Right ventricle myocardium superior (tissue), 1 donor: ENCODE results near the gene FAM222A. TPM values are rescaled to one million over a fixed set of nuclear protein-coding genes. Genes with fewer than 3 reads are reported as not detected.

ENCODE experiments used
- ATAC-seq: fragments of 200-7000 bp; cut with Tn5 transposase; one replicate; pipeline ENCODE4 v1.9.1; 2020; ENCODE audit warnings: mild to moderate bottlenecking; ENCODE audit not compliant: poor library complexity
- DNase-seq: peaks from one replicate; pipeline ENCODE4 v3.0.0-alpha.2; 2020
- intact Hi-C: fragments of 100-400 bp; cut with DNase I; formaldehyde crosslinking; loops from one replicate; pipeline ENCODE4 v1.11.2; 2022
- total RNA-seq: library from RNA; stranded (reverse); fragmentation: NEBNext Ultra II Directional; extraction: Animal tissue kit (Norgen Biotek cat#: 25700); gene quantifications from one replicate; pipeline ENCODE4 v1.2.1, GENCODE V29; 2021
- donor health status: DM: no; HTN: yes; CAD: no; lungs with severe emphysema.

Gene FAM222A
- total RNA-seq, 1 donor from 2014 or later, result 25.0 TPM

DNA sequence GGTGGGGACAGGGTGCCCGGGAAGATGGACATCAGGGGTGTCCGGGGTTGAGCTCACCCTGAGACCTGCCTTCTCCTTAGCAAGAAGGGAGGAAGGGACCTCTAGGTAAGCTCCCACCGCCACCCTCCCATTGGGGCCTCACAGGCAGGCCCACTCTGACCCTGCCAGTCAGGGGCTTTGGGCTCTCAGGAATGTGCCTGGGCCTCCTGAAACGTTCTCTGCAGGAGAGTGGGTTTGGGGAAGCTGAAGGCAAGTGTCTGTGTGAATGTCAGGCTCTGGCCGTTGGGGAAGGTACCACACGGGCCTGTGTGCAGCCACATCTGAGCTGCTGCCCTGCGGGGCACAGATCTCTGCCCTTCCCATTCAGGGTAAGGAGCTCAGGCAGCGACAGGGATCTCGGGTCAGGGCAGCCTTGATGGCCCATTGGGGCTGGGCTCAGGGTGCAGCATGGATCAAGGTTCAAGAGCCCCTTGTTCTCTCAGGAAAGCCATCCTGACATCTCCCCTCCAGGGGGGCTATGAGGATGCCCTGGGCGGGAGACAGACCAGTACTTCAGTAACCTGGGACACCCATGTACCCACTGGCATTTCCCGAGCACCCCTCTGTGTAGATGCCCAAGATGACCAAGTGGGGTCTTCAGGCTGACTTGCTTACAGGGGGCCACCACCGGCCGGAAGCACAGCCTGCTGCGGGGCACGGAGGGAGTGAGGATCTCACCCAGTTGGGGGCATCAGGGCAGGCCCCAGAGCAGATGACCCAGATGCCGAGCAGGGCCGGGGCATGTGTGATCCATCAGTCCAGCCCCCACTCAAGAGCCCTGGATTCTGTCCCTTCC, 29.7 kb downstream of the FAM222A start:
- peak; percentile 35 for DNase-seq
- intact Hi-C loops, result no loop called here
- no peak for ATAC-seq

DNA sequence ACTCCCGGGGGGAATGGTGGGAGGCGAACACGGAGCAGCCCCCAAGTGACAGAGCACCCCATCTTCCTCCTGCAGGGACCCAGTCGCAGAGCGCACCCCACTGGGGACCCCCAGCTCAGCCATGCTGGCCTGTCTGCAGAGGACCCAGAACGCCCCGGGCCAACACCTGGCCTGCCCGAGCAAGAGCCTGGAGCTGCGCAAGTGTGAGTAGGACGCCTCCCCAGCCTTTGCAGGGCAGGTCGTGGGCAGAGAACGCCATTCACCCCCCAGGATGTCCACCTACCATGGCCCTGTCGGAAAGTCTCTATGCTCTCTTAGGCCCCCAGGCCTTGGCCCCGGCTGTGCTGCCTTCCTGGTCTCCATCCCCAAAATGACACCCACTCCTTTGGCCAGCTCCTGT, 30.4 kb downstream of the FAM222A start:
- ATAC-seq (no peak), DNase-seq (peak; percentile 20)
- intact Hi-C loops, result no loop called here

DNA sequence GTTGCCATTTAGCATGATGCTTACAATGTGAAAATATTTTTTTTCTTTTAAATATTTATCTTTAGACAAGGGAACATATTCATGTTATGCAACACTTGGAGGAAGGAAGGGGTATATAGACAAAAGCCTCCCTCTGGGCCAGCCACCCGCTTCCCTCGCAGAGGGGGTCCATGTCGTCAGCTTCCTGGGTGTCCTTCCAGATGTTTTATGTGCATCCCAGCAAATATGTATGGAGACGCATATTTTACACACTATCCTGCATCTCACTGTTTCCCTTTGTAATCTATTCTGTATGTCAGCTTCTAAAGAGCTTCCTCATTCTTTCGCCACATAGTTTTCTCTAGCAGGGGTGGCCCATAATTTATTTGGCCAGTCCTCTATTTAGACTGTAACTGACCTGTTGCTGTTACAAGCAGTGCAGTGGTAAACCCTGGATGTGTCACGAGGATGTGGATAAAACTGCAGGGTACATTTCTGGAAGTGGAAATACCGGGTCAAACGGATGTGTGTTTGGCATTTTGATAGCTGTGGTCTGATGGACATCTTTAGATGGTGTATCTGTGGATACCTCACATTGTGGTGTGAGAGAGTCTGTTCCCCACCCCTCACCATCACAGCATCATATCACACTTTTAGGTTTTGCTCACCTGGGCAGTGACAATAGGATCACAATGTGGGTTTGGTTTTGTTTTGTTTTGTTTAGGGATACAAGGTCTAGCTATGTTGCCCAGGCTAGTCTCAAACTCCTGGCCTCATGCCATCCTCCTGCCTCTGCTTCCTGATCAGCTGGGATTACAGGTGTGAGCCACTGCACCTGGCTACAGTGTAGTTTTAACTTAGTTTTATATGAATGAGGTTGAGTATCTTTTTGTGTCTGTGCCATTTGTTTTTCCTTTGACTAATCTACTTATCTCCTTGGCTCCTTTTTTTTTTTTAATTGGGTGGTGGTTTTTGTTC, 31.6 kb downstream of the FAM222A start:
- ATAC-seq (no peak), DNase-seq (peak; percentile 2)
- intact Hi-C loops, result no loop called here

DNA sequence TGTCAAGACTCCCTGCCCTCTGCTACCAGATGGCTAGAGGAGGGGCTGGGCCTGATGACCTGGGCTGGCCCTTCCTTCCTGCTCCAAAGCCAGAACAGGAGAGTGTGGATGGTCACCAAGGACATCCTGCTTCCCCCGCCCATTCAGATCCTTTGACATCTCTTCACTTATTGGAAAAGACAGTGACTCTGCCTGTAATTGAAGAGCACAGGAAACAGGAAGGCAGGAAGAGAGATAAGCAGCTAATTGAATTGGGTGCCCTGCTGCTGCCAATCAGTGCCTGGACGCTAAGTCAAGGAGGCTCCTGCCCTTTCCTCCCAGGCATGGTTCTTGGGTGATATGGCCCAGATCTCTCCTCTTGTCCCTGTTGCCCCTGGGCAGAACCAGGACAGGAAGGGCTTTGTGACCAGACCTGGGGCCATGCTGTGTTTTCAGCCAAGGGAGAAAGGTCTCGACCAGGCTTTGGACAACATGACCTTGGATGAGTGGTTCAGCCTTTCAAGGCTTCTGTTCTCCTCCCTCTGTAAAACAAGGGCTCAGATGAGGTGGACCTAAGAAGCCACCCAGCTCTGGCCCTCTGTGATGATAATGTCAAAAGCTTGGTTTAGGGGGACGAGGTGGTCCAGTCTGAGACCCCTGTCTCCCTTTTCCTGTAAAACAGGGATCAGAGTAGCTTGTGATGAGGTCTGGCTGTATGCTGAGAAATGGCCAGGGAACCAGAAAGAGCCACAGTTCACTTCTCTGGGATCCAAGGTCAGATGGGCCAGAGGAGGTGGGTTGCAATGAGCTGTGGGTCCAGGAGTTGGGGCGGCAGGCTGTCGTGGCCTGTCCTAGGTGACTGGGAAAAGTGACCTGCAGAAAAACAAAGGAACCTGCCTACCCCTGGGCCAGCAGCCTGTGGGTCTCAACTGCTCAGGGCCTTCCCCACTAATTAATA, 38.8 kb downstream of the FAM222A start:
- intact Hi-C loops, result no loop called here
- ATAC-seq (no peak), DNase-seq (peak; percentile 3)

DNA sequence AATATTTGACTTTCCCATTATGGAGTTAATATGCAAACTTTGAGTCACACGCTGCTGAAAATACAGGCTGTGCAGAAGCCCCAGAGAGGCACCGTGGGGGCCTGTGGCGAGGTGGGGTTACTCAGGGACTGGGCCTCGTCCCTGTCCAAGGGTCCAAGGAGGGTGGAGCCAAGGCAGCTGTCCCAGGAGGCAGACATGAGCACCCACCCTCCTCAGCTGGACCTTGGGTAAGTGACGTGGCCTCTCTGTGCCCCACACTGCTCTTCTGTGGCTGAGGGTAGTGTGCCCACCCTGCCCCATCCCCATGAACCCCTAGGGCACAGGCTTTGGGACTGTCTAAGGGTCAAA, 39.4 kb downstream of the FAM222A start:
- DNase-seq, result peak; percentile 15
- intact Hi-C loops, result no loop called here
- no peak for ATAC-seq

DNA sequence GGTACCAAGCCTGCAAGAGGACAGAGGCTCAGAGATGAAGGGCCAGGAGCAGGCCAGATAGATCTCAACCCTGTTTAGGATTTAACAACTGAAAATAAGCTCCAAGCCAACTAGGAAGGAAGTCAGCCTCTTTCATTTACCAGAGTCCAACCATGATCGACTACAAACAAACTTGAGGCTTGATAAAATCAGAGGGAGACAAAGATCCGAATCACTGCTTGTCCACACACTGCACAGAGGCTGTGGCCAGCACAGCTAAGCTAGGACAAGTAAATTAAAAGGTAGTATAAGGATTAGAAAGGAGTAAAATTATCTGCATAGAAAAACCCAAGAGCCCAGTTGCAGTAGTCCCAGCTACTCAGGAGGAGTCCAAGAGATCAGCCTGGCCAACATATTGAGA, 40.3 kb downstream of the FAM222A start:
- DNase-seq, result no peak
- intact Hi-C loops, result no loop called here
- no peak for ATAC-seq

DNA sequence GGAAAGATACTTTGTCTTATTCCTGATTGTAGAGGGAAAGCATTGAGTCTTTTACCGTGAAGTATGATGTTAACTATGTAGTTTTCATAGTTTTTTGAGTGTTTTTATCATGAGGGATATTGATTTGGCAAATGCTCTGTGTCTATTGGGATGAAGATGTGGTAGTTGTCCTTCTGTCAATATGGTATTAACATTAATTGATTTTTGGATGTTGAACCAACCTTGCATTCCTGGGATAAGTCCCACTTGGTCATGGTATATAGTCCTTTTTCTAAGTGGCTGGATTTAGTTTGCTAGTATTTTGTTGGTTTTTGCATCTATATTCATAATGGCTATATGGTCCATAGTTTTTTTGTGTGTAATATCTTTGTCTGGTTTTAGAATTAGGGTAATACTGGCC, 42.8 kb downstream of the FAM222A start:
- ATAC-seq, result no peak
- intact Hi-C loops, result no loop called here

DNA sequence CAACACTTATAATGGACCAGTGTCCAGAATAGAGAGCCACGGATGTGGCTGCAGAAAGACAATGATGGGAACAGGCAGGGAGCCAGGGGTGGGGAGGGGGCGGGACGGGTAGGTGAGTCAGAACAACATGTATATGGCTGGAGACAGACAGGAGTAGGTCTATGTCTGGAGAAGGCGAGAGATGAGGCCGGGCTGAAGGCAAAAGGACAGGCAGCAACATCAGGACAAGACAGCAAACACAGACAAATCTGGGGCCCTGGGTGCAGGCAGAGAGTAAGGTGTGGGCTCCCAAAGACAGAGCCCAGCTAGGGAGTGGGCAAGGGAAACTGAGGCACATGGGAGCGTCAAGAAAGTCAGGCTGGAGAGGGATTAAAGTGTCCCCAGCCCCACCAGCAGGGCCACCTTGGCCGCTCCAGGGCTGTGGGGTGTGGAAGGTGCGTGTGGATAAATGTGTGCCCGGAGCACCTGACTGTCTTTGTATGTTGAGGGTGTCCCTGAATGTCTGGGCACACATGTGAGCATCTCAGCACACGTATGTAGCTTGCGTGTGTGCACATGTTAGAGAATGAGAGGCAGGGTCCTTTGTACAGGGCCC, 44.1 kb downstream of the FAM222A start:
- DNase-seq, result no peak
- intact Hi-C loops, result no loop called here
- ATAC-seq, result no peak

More for the DNA sequence above, 42.8 kb downstream of the FAM222A start:
- DNase-seq, result no peak

DNA sequence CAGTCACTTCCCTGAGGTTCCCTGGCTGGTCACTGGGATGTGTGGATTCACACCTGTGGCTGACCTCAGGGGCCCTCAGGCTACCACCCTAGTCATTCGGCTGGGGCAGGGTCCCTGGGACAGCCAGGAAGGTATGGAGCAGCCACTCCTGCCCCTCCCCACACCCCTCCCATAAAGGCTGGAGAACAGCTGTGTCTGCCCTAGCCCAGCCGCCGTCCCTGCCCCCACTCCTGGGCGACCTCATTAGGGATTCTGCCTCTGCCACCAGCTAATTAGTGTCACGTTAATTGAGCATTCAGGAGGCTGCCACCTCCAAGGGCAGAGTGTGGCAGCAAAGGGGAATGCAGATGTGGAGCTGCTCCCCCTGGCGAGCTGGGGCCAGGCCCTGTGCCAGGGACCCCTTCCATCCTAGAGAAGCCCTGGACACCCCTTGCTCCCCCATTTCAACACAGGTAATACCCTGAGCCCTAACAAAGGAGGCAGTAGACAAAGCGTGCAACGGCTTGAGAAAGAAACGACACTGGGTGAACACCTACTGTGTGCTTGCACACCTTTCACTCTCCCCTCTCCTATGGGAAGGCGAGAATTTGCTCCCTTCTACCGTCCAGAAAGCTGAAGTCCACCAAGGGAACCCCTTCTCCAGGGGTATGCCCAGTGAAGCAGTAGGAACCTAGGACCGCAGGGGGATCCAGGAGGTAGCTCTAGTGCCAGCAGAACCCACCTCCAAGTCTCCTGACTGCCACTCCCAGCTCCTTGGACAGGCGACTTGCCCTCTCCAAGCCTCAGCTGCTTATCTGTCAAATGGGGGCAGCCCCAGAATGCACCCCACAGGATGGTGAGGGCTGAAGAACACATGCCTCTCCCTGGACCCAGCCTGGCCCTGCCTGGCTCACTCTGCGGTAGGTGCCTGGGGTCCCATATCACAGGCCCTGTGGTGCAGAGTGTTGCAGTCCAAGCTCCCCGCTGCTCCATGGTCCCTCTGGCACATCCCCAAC, 45.1 kb downstream of the FAM222A start:
- intact Hi-C loops, result no loop called here
- ATAC-seq (no peak), DNase-seq (no peak)

DNA sequence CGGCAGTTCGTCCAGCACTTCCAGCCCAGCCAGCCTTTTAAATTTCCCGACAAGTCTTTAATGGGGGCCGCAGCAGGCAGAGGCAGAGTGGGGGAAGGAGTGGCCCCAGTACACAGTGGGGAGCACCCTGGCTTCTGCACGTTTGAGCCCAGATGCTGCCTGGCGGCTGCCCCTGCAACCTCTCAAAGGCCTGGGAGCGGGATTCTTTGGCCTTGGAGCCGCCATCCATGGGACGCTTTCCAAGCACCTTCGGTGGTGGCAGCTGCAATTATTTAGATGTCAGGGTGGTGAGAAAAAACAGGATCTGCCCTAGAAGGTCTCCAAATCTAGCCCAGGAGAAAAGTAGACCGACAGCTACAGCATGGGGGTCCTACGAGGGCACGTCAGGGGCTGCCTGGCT, 46.0 kb downstream of the FAM222A start:
- intact Hi-C loops, result no loop called here
- DNase-seq (no peak), ATAC-seq (peak; percentile 71)

DNA sequence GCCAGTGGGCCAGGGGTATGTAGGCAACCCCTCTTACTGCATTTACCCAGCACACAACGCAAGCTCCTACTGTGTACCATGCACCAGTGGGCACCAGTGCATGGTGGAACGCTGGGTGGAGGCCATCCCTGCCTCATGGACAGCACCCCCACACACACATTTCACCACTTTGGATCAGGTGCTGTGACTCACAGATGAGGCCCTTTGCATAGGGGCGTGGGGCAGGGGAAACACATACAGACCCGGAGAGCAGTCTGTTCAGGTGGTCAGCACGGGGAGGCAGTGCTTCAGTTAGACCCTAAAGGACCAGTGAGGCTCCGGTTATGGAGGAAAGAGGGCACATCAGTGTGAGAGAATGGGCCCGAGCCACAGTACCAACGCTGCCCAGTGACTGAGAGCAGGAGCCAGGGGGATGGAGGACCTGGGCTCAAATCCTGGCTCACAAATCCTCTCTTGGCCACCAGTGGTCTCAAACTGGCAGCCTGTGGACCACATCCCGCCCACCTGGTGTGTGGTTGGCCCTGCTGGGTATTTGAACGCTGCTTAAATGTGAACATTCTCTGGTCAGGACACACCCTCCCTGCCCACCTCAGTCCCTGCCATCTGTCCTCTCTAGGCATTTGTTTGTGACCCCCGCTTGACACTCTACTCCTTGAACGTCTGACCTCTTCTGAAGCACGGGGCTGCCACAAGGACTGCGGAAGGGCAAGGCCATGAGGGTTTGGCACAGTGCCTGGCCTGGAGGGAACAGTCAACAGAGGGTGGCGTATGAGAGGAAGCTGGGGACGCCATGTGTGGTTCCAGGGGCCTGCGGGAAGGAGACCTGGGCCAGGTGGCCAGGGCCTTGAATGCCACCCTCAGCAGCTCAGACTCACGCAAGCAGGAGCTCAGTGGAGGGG, 46.7 kb downstream of the FAM222A start:
- intact Hi-C loops, result no loop called here
- ATAC-seq (peak; percentile 88), DNase-seq (peak; percentile 77)

DNA sequence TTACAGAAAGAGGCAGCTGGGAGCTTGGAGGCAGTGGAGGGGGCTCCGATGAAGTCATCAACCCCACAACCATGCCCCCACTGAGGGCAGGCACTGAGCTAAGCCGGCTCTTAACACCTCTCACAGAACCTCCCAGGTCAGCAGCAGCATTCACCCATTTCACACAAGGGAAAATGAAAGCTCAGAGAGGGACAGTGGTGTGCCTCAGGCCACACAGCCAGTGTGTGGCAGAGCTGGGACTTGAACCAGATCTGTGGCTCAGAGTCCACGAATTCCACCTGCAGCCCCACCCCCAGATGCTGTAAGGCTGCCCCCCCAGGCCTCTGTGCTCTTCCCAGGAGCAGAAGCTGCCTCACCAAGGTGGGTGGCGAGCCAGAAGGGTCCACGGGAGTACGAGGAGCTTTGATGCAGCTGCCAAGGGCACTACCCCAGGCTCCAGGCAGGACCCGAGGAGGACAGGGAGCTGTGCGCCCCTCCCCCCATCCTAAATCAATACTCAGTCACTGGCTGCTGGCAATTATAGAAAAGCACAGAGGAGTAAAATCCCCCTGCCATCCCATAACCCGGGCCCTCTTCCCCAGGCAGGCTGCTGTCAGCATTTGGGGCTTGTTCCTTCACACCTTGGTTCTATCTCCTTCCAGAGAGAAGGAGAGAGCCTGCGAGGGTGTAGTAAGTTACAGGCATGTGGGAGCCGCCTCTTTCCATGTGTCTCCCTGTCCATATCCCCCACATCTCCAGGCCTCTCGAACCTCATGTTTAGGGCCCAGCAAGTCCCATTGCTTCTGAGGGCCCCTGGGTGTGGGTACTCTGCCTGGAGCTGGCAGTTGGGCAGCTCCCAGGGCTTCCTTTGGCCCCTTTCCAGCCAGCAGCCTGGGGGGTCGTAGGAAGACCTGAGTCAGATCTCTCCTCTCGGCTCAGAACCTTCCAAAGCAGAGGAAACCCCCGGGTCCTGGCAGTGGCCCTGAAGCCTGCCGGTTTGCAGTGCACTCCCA, 47.6 kb downstream of the FAM222A start:
- no peak for ATAC-seq
- no peak for DNase-seq
- intact Hi-C loops, result no loop called here

DNA sequence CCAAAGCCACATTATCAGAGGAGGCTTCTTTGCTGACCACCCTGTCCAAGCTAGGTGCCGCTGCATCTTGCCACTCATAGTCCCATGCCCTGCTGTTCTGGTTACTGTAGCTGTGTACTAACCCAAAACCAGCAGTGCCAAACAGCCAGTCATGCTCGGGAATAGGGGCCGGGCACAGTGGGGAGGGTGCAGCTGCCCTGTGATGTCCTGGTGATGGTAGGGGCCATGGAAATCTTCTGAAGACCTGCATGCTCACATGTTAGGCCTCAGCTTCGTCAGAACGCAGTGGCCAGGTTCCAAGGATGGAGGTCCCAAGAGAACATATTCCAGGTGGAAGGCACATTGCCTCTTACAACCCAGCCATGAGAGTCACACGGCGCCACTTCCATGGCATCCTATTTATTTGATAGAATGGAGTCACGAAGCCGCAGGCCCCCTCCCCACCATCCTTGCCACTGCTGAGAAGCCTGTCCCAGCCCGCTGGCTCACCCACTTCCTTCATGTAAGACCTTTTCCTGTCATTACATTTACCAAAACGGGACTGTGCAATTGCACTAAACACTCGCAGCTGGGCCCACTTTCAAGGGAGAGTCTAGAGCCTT, 48.5 kb downstream of the FAM222A start:
- DNase-seq (no peak), ATAC-seq (no peak)
- intact Hi-C loops, result no loop called here

DNA sequence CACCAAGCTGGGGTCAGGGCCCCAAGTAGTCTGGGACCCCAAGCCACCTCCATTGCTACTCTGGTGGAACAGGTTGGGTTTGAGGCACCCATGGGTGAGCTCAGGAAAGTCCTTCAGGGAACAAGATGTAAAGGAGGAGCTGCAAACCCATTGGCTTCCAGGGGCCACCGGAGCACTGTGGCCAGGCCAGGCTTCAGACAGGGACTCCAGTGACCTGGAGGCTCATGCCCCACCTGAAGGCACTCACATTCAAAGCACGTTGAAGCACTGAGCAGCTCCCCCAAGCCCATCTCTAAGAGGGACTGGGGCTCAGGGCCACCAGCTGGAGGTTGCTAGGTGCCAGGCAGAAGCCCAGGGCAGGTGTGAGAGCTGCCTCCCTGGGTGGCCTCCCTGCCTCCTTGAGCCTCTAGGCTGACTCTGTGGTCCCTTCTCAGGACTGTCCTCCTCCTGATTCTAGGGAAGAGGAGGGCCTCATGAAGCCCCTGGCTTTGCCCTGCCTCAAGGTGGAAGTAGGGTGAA, 49.1 kb downstream of the FAM222A start:
- intact Hi-C loops, result no loop called here
- DNase-seq (no peak), ATAC-seq (no peak)
